Activated CD8-positive, alpha-beta memory T cell treated with anti-CD3 and anti-CD28 coated beads, Interleukin-2, amount 50 U/mL, for 24 hours (primary cell): ENCODE measurements around the gene CLDN9.

Experiments used
- DNase-seq: peaks from one replicate; pipeline ENCODE4 v3.0.0-alpha.2; 2020; ENCODE audit errors: extremely low read depth

The CLDN9 gene

GRCh38 chr16:3019594-3020246 lies 7.0 kb downstream of the CLDN9 start:
- no peak for DNase-seq

GRCh38 chr16:3020247-3020603 lies 7.5 kb downstream of the CLDN9 start, which contains the start of gene TNFRSF12A:
Gene TNFRSF12A (plus strand): TSS chr16:3020368. CDS start chr16:3020398, 30 bp downstream.
- DNase-seq, result no peak

GRCh38 chr16:3020604-3021448 lies 8.1 kb downstream of the CLDN9 start:
- no peak for DNase-seq

GRCh38 chr16:3021449-3022207 lies 8.9 kb downstream of the CLDN9 start:
- DNase-seq, result peak; percentile 61

GRCh38 chr16:3022208-3022683 lies 9.5 kb downstream of the CLDN9 start:
- peak; percentile 78 for DNase-seq

- DNase-seq, result no peak
Observed at GRCh38 chr16:3022684-3023414, 10.1 kb downstream of the CLDN9 start.

GRCh38 chr16:3023415-3023668 lies 10.6 kb downstream of the CLDN9 start:
- no peak for DNase-seq

- DNase-seq, result peak; percentile 90
Observed at GRCh38 chr16:3023669-3024478, 11.2 kb downstream of the CLDN9 start, which contains the start of the genes HCFC1R1 and THOC6. Gene HCFC1R1 (minus strand): TSS chr16:3023942. CDS start chr16:3023941, 1 bp downstream. Gene THOC6 (plus strand): TSS chr16:3024035. CDS start chr16:3024327, 292 bp downstream.

GRCh38 chr16:3025032-3026002 lies 12.6 kb downstream of the CLDN9 start:
- no peak for DNase-seq

- no peak for DNase-seq
Observed at GRCh38 chr16:3026003-3026378, 13.3 kb downstream of the CLDN9 start.

- DNase-seq, result no peak
Observed at GRCh38 chr16:3026609-3027488, 14.1 kb downstream of the CLDN9 start.

GRCh38 chr16:3027489-3027795 lies 14.7 kb downstream of the CLDN9 start:
- no peak for DNase-seq

- DNase-seq, result peak; percentile 56
Observed at GRCh38 chr16:3027983-3028715, 15.4 kb downstream of the CLDN9 start.

- no peak for DNase-seq
Observed at GRCh38 chr16:3028716-3029319, 16.1 kb downstream of the CLDN9 start.

- DNase-seq, result no peak
Observed at GRCh38 chr16:3029491-3030221, 16.9 kb downstream of the CLDN9 start.

- no peak for DNase-seq
Observed at GRCh38 chr16:3030222-3031212, 17.8 kb downstream of the CLDN9 start.
